IMR-90 (cell line): ENCODE measurements around the gene KCTD19.

Experiments used
- BHLHE40 ChIP-seq: fragments of 150-350 bp; IDR thresholded peaks from 2 replicates; pipeline ENCODE4 v1.6.1; 2016; ENCODE audit warnings: mild to moderate bottlenecking, low read depth, low read length
- CEBPB ChIP-seq: IDR thresholded peaks from 2 replicates; pipeline ENCODE4 v1.6.1; 2012; ENCODE audit warnings: low read depth, low read length, improper control_type of control experiment
- FOS ChIP-seq: fragments of 150-350 bp; IDR thresholded peaks from 2 replicates; pipeline ENCODE4 v1.6.1; 2016; ENCODE audit warnings: low read depth, low read length
- MAFK ChIP-seq: IDR thresholded peaks from 2 replicates; pipeline ENCODE4 v1.6.1; 2012; ENCODE audit warnings: low read depth, low read length, improper control_type of control experiment
- MAZ ChIP-seq: IDR thresholded peaks from 2 replicates; pipeline ENCODE4 v1.6.1; 2012; ENCODE audit warnings: low read depth, mild to moderate bottlenecking, low read length, improper control_type of control experiment, moderate library complexity, borderline replicate concordance
- POLR2A ChIP-seq: IDR thresholded peaks from 2 replicates; pipeline ENCODE4 v1.6.1; 2012; ENCODE audit warnings: mild to moderate bottlenecking, low read depth, low read length
- RAD21 ChIP-seq: IDR thresholded peaks from 2 replicates; pipeline ENCODE4 v1.6.1; 2012; ENCODE audit warnings: low read length, improper control_type of control experiment
- RCOR1 ChIP-seq: IDR thresholded peaks from 2 replicates; pipeline ENCODE4 v1.6.1; 2012; ENCODE audit warnings: mild to moderate bottlenecking, low read length, improper control_type of control experiment; ENCODE audit not compliant: insufficient replicate concordance
- RFX5 ChIP-seq: IDR thresholded peaks from 2 replicates; pipeline ENCODE4 v1.8.0; 2012; ENCODE audit warnings: low read depth, mild to moderate bottlenecking, low read length, moderate library complexity
- TF ChIP-seq, protein P1 (sequence below): conservative IDR thresholded peaks from 2 replicates; pipeline ENCODE4 v1.5.1; 2012; ENCODE audit warnings: mild to moderate bottlenecking, low read depth, low read length, improper control_type of control experiment
- TF ChIP-seq, protein P2 (sequence below): fragments of 150-350 bp; IDR thresholded peaks from 2 replicates; pipeline ENCODE4 v1.6.1; 2017; ENCODE audit warnings: mild to moderate bottlenecking, antibody characterized with exemption, low read length, low read depth

DNA sequence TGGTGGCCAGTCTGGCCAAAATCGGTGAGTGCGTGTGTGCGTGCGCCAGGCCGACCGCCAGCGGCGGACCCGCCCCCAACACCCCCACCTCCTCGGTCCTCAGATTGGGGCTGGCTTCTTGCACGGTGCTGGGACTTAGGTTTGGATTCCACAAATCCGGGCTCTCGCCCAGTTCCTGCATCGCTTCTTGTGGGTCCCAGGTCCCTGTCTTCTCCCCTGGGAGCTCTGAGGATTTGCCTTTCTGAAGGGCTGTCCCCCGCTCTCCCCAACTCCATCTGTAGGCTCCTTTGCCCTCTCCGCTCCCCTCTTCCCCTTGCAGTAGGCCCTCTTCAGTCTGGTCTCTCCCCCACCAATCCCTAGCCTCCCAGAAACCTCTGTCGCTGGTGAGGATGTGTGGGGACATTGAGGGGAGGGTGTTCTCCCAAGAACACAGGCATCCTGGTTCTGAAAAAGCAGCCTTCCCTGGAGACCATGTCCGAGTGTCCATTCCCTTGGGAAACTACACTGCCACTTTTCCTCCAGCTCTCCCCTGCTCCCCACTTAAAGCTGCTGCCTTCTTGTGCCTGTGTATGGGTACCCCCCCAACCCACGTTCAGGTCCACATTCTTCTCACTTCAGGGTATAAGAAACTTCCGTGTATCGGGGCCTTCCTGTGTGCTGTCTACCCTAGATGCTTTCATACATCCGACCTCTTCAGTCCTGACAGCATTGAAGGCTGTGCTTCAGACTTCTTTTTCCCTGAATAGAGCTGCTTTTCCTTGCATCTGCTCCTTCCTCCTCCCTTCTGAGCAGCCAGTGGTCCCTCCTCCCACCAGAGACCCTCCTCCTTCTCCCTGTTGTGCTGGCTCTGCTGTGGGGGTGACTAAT, 77.1 kb downstream of the KCTD19 start:
- no peak for TF ChIP-seq CEBPB
- TF ChIP-seq, protein P1, sequence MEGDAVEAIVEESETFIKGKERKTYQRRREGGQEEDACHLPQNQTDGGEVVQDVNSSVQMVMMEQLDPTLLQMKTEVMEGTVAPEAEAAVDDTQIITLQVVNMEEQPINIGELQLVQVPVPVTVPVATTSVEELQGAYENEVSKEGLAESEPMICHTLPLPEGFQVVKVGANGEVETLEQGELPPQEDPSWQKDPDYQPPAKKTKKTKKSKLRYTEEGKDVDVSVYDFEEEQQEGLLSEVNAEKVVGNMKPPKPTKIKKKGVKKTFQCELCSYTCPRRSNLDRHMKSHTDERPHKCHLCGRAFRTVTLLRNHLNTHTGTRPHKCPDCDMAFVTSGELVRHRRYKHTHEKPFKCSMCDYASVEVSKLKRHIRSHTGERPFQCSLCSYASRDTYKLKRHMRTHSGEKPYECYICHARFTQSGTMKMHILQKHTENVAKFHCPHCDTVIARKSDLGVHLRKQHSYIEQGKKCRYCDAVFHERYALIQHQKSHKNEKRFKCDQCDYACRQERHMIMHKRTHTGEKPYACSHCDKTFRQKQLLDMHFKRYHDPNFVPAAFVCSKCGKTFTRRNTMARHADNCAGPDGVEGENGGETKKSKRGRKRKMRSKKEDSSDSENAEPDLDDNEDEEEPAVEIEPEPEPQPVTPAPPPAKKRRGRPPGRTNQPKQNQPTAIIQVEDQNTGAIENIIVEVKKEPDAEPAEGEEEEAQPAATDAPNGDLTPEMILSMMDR = no peak
- no peak for TF ChIP-seq RFX5
- no peak for TF ChIP-seq MAFK
- no peak for TF ChIP-seq RCOR1
- no peak for TF ChIP-seq BHLHE40
- TF ChIP-seq MAZ = no peak; the same call in 1 of the 2 replicates
- no peak for TF ChIP-seq FOS
- TF ChIP-seq POLR2A = no peak
- TF ChIP-seq, protein P2, sequence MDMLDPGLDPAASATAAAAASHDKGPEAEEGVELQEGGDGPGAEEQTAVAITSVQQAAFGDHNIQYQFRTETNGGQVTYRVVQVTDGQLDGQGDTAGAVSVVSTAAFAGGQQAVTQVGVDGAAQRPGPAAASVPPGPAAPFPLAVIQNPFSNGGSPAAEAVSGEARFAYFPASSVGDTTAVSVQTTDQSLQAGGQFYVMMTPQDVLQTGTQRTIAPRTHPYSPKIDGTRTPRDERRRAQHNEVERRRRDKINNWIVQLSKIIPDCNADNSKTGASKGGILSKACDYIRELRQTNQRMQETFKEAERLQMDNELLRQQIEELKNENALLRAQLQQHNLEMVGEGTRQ = no peak
- TF ChIP-seq RAD21 = no peak
